Anterior cingulate cortex (tissue), 58 donors: ENCODE measurements around the gene OR5K2.

Experiments used
- DNase-seq, 58 donors: peaks; one replicate each; lab custom pipeline; 2025; lab: John Stamatoyannopoulos, UW

The OR5K2 gene

GRCh38 chr3:98497381-98497780, at the start of gene OR5K2:
Gene OR5K2 (plus strand): TSS chr3:98497681. CDS start chr3:98497681, 0 bp downstream.
- no peak for DNase-seq

GRCh38 chr3:98449606-98450193, 47.8 kb upstream of the OR5K2 start:
- DNase-seq: no peak

DNA sequence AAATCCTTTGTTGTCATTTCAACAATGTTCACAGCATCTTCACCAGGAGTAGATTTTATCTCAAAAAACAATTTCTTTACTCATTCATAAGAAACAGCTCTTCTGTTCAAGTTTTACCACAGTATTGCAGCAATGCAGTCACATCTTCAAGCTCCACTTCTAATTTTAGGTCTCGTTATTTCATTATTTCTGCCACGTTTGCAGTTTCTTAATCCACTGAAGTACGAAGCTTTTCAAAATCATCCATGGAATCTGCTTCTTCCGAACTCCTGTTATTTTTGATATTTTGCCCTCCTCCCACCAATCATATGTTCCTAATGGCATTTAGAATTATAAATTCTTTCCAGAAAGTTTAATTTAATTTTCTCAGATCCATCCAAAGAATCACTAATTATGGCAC, 47.1 kb upstream of the OR5K2 start:
- no peak for DNase-seq

DNA sequence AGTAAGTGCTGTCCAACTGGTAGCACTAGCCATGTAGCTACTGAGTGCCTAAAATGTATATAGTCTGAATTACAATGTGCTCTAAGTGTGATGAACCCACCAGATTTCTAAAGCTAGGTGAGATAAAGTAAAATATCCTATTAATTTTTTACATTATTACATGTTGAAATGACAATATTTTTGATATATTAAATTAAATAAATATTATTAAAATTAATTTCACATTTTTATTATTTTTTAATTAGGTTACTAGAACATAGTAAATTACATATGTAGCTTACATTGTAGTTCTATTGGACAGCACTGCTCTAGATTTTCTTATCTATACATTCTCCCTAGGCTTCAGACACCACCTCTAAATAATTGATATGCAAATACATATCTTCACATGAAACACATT, 43.7 kb upstream of the OR5K2 start:
- DNase-seq: no peak

DNA sequence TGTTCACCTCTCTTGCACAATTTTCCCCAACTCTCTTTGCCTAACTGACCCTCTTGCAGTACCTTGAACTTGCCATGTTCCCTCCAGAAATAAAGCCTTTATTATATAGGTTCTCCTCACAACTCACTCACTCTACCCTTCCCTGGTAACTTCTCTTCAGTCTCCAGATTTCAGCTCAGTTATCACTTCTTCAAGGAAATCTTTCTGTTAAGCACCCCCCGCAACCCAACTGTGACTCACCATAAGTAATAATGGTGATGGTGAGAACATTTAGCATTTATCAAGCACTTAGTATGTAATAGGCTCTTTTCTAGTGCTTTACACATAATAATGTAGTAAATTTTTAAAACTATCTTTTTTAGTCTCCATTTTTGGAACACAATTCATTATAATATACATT, 42.6 kb upstream of the OR5K2 start:
- DNase-seq: no peak

- no peak for DNase-seq
Observed at GRCh38 chr3:98457543-98457942, 39.9 kb upstream of the OR5K2 start.

DNA sequence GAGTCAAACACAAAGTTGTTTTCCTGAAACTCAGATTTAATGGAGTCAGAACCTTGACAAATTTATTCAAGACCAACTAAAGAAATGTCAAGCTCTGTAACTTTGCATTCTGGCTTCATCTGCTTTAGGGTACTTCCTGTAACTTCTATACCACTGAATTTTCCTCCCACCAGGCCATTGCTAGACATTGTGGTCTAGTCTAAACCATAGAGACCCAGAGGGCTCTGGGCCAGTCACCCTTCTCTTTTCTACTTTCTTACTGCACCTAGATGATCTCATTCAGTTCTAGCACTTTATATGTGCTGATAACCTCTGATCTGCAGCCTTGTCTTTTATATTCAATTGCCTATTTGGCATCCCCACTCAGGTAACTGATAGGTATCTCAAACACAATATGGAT, 37.3 kb upstream of the OR5K2 start:
- DNase-seq: no peak

GRCh38 chr3:98462901-98463300, 34.6 kb upstream of the OR5K2 start, which contains the start of gene OR5K1:
Gene OR5K1 (plus strand): TSS chr3:98463201. CDS start chr3:98469577, 6,376 bp downstream.
- no peak for DNase-seq

- no peak for DNase-seq
Observed at GRCh38 chr3:98482717-98483482, 14.6 kb upstream of the OR5K2 start.

DNA sequence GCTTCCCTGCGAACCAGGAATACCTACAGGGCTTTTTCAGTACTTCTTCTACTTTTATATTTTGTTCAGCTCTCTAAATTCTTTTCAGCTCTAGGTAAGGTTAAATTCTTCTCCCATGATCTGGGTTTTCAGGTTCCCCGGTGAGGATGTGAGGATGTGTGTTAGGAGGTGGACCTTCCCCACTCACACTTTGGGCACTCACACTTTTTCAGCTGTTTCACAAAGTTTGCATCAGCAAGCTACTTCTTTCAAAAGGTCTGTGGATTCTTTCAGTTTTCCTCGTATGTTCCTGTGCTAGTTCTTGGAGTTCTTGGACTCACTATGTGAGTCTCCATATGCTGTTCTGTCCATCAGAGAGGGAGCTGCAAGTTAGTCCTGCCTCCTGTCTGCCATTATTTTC, 13.9 kb upstream of the OR5K2 start:
- DNase-seq: no peak

DNA sequence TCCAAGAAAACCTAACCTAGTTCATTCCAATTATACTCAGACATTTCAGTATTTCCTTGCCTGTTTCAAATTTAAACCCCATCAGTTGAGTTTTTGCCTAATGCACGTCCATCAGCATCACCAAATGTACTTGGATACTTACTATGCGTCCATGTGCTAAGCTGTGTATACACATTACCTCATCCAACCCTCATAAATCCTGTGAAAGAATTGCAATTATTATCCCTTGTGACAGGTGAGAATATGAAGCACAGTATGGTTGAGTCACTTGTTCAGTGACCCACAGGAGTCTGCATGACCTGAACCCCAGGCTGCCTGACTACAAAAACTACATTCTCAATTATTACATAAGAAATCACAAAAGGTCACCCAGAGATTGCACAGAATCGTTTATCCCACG, 2.5 kb downstream of the OR5K2 start:
- DNase-seq: no peak

GRCh38 chr3:98501270-98501669, 3.8 kb downstream of the OR5K2 start:
- DNase-seq: peak in 11 of 58 donors; percentile 0 to 40 (median 17)

DNA sequence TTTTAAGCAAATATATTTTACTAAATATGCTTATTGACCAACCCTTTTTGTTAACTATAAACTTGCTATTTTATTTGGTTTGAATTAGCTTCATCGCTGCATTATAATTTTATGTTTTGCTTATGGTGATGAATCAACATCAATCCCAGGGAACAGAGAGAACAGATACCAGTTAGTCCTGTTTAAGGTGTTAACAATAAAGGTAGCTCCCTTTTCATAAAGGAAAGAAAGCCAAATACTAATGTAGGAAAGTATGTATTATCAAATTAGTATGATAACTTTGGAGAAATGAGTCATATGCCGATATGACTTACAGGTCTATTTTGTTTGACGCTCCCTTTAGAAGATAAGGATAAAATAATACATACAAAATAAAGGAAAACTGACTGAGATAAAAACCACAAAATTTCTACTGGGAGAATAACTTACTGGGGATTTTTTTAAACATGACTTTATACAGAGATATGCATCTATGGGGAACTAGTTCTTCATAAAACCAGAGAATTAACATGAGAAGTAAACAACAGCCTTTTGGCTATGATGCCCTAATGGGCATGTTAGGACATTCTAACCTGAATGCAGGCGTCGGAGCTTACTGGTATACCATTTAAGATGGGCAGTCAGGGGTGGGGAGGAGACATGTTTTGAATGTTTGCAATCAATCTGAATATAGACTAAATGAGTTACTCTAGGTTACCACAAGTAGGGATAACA, 4.5 kb downstream of the OR5K2 start:
- no peak for DNase-seq

GRCh38 chr3:98504539-98504938, 7.1 kb downstream of the OR5K2 start:
- no peak for DNase-seq

- no peak for DNase-seq
Observed at GRCh38 chr3:98508582-98508981, 11.1 kb downstream of the OR5K2 start.

DNA sequence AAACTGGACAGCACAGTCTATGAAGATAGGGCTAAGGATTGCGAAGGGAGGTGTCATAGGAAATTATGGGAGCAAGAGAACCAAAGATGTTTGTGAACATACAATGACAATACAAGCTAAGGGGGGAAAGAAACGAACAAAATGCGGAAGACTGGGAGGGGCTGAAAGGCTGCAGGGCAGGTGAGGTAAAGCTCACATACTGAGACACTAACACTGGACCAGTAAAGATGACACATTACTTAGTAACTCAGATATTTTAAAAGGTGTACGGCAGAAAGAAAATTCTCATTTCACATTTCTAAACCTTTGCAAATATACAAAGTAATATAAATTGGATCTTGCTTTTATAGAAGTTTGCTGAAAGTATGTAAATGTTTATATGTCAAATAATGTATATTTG, 15.1 kb downstream of the OR5K2 start:
- DNase-seq: no peak

- DNase-seq: peak in 2 of 58 donors; percentile 7 to 8
Observed at GRCh38 chr3:98513091-98513511, 15.6 kb downstream of the OR5K2 start.

DNA sequence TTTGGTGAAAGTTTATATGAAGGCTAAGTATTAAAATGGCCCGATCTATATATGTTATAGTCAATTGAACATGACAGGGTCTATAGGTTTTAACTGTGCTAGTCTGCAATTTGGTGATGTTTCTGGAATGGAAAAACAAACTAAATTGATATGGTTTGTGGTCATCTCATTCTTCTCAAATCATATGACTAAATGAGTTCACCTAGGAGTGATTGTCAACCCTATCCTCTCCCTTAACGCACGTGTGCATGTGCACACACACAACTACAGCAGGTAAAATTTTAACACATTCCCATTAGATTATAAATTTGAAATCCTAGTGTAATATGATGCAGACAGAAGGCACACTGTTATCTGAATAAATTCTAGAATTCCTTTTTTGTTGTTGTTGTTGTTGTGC, 16.3 kb downstream of the OR5K2 start:
- no peak for DNase-seq

- no peak for DNase-seq
Observed at GRCh38 chr3:98514948-98515347, 17.5 kb downstream of the OR5K2 start.

- peak in 18 of 58 donors; percentile 2 to 77 (median 32) for DNase-seq
Observed at GRCh38 chr3:98518816-98519215, 21.3 kb downstream of the OR5K2 start.

GRCh38 chr3:98519351-98519750, 21.9 kb downstream of the OR5K2 start:
- peak in 2 of 58 donors; percentile 31 to 44 for DNase-seq
